Left lung (tissue), 10 donors: ENCODE data around the gene IP6K3. TPM values are rescaled to one million over a fixed set of nuclear protein-coding genes. Genes with fewer than 3 reads are reported as not detected.

ENCODE experiments used
- ATAC-seq: fragments of 200-7000 bp; cut with Tn5 transposase; one replicate; pipeline ENCODE4 v1.9.1; 2020; ENCODE audit warnings: moderate library complexity
- DNase-seq, 4 donors: peaks; one replicate each; pipeline ENCODE4 v3.0.0-alpha.2; 2013 to 2020
- H3K27ac ChIP-seq, 2 donors: fragments of 200-600 bp; sonication (generic) in 1 of 2; one replicate each; pipeline versions ENCODE4 v1.5.0 to v1.8.0; 2020 to 2021
- H3K27me3 ChIP-seq, 2 donors: fragments of 200-600 bp; sonication (generic) in 1 of 2; one replicate each; pipeline versions ENCODE4 v1.5.0 to v1.8.0; 2020 to 2021
- H3K36me3 ChIP-seq, 2 donors: fragments of 200-600 bp; sonication (generic) in 1 of 2; one replicate each; pipeline versions ENCODE4 v1.5.0 to v1.8.0; 2020 to 2021
- H3K4me1 ChIP-seq, 2 donors: fragments of 200-600 bp; one replicate each; pipeline ENCODE4 v1.8.0; 2021
- H3K4me3 ChIP-seq, 2 donors: fragments of 200-600 bp; sonication (generic) in 1 of 2; one replicate each; pipeline versions ENCODE4 v1.5.0 to v1.8.0; 2020 to 2021; ENCODE audit warnings: mild to moderate bottlenecking in 1 of 2
- H3K9me3 ChIP-seq, 2 donors: fragments of 200-600 bp; sonication (generic) in 1 of 2; one replicate each; pipeline versions ENCODE4 v1.5.0 to v1.8.0; 2020 to 2021
- intact Hi-C, 2 donors: fragments of 100-400 bp; cut with DNase I; formaldehyde crosslinking; loops; one replicate each; pipeline versions ENCODE4 v1.11.2 to v1.14.2; 2022
- polyA plus RNA-seq, 6 donors: library from polyadenylated mRNA; unstranded; fragments of 120-200 nt; gene quantifications; one replicate each; pipeline ENCODE4 v1.2.1, GENCODE V29; 2013; ENCODE audit not compliant: insufficient read length in 6 of 6
- total RNA-seq, 2 donors: library from RNA; stranded (reverse); fragmentation: NEBNext Ultra II Directional; extraction: Animal tissue kit (Norgen Biotek cat#: 25700); gene quantifications; one replicate each; pipeline ENCODE4 v1.2.1, GENCODE V29; 2021
- TF ChIP-seq, protein P1 (sequence below), 2 donors: fragments of 200-600 bp; sonication (generic) in 1 of 2; IDR thresholded peaks; one replicate each; pipeline versions ENCODE4 v1.5.0 to v1.8.0; 2021; ENCODE audit warnings: antibody characterized with exemption in 2 of 2
- donor health status: DM: no; HTN: yes; CAD: no.
- donor health status: DM: no; HTN: no; CAD: no.

Gene IP6K3
- total and polyA plus RNA-seq, 8 donors: 0.87 to 5.4 (median 3.3) TPM

DNA sequence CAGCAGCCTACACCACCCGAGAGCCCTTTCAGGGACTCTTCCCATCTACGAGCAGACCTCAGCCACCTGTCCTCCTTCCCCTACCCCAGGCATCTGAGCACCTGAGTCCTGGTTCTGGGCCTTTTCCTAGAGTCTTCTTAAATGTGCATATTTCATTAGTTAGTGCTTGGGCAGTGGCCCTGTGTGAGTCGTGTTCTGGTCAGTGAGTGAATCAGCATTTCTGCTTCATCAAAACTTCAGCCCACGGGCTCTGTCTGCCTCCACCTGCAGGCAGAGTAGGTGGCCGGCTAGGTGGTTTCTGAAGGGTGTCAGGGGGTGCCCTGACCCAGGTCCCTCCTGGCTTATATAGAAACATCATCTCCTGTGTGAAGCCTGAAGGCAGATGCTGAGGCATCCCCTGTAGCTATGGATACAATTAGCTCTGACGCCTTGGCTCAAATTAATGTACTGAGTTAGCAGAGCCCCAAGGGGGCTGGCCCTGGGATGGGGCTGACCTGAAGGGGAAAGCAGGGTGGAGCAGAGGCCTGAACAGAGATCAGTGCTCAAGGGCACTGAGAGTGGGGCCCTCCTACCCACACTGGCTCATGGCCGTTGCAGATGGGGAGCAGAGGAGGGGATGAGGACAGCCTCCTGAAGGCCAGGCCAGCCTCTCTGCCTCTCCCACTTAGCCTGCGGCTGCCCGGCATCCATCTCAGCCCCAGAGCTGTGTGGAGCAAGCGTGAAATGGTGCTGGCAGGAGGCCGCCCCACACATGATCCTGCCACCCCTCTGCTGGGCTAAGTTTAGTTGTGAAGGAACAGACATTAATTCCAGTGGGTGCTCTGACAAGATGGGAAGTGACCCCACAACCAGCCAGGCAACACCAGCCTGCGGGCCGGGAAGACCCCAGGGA lies 13.6 kb downstream of the IP6K3 start:
- TF ChIP-seq, protein P1, sequence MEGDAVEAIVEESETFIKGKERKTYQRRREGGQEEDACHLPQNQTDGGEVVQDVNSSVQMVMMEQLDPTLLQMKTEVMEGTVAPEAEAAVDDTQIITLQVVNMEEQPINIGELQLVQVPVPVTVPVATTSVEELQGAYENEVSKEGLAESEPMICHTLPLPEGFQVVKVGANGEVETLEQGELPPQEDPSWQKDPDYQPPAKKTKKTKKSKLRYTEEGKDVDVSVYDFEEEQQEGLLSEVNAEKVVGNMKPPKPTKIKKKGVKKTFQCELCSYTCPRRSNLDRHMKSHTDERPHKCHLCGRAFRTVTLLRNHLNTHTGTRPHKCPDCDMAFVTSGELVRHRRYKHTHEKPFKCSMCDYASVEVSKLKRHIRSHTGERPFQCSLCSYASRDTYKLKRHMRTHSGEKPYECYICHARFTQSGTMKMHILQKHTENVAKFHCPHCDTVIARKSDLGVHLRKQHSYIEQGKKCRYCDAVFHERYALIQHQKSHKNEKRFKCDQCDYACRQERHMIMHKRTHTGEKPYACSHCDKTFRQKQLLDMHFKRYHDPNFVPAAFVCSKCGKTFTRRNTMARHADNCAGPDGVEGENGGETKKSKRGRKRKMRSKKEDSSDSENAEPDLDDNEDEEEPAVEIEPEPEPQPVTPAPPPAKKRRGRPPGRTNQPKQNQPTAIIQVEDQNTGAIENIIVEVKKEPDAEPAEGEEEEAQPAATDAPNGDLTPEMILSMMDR (IDR thresholded peaks at IDR 0.05): no peak
- intact Hi-C loops: no loop called here
- Histone ChIP-seq H3K9me3 (no peaks in the 10 kb centered on the region), H3K36me3 (no peaks in the 10 kb centered on the region), H3K4me3 (no peak overlapping the region), H3K4me1 (no peaks in the 10 kb centered on the region), H3K27me3 (no peaks in the 10 kb centered on the region), H3K27ac (no peak overlapping the region)
- ATAC-seq: no peak
- peak in 1 of 4 donors; percentile 45 for DNase-seq

DNA sequence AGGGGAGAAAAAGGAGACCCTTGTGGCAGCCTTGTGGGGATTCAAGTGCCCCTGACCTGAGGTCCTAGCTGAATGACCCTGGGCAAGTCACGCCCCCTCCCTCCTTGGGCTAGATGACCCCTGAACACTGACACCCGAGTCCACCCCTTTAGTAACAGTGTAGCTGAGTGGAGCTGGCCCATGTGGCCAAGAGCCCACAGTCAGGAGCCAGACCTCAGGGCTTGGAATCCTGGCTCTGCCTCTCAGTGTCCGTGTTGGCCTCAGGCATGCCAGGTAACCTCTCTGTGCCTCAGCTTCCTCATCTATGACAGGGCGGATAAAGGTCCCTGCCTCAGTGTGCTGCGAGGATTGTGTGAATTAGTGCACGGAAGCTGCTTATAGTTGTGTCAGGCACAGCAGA lies 14.3 kb downstream of the IP6K3 start:
- Histone ChIP-seq H3K27ac (no peak overlapping the region), H3K27me3 (no peaks in the 10 kb centered on the region), H3K4me3 (no peak overlapping the region), H3K4me1 (no peaks in the 10 kb centered on the region), H3K9me3 (no peaks in the 10 kb centered on the region), H3K36me3 (no peaks in the 10 kb centered on the region)
- no peak for DNase-seq
- intact Hi-C loops: no loop called here
- TF ChIP-seq, protein P1 (IDR thresholded peaks at IDR 0.05): no peak
- ATAC-seq: no peak

DNA sequence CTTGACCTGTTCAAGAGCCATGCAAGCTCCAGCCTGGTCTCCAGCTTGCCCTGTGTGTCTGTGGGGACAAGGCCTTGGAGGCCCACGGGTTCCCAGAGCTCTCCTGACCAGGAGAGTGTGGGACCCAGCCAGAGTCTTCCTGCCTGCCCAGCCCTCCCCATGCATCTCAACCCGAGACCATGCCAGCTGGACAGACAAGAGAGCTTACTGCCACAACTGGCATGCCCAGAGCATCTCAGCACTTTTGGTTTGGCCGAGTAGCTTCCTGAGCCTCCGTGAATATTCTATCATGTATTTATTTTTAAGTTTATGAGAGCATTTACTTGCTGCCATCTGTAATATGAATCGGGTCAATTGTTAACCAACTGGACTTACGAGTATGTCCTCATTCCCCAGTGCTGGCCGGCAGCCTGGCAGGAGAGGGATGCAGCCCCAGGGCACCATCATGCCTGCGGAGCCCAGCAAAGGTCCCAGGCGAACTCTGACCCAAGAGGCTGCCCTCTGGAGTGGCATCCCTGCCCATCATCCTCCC lies 14.9 kb downstream of the IP6K3 start:
- ATAC-seq (peak; percentile 74), DNase-seq (peak in 1 of 4 donors; percentile 43)
- Histone ChIP-seq H3K4me3 (no peak overlapping the region), H3K4me1 (no peaks in the 10 kb centered on the region), H3K27ac (peak overlapping the region in 1 of 2 donors; percentile 19), H3K36me3 (no peaks in the 10 kb centered on the region), H3K9me3 (no peaks in the 10 kb centered on the region), H3K27me3 (no peaks in the 10 kb centered on the region)
- TF ChIP-seq, protein P1 (IDR thresholded peaks at IDR 0.05): no peak
- intact Hi-C loops: no loop called here

DNA sequence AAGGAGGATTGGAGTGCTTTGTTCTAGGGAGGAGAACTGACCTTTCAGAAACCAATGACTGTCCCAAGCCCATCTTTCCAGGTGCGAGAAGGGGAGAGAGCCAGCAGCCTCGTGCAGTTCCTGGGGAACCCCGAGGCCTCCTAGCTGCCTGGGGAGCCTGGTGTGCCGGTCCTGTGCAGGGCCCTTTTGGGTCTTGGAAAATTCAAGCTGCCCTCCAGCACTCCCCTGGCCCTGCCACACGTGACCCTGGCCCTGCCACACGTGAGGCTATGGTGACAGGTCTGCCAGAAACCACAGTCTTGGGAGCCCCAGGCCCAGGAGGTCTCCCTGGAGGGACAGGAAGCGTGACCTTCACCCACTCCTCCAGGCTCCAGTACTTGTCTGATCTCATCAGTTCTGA lies 15.7 kb downstream of the IP6K3 start:
- ATAC-seq (no peak), DNase-seq (no peak)
- Histone ChIP-seq H3K27ac (no peak overlapping the region), H3K27me3 (no peaks in the 10 kb centered on the region), H3K4me3 (no peak overlapping the region), H3K4me1 (no peaks in the 10 kb centered on the region), H3K9me3 (no peaks in the 10 kb centered on the region), H3K36me3 (no peaks in the 10 kb centered on the region)
- TF ChIP-seq, protein P1 (IDR thresholded peaks at IDR 0.05): no peak
- intact Hi-C loops: no loop called here

DNA sequence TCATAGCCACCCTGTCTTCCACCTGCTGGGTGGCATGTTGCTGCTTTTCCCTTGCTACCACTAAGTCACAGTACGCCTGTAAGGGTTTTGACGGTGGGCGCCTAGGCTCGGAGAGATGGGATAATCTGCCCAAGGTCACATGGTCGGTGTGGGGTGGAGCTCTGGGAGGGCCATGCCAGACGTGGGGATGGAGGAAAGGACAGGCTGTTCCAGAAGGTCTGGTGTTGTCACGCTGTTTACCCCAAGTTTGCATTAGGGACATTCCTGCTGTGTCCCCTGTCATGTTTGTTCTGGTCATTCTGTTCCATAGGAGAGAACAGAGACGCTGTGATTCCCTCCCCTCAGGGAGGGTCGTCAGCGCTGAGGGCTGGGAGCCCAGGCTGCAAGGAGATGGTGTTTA lies 16.1 kb downstream of the IP6K3 start:
- Histone ChIP-seq H3K27me3 (no peaks in the 10 kb centered on the region), H3K36me3 (no peaks in the 10 kb centered on the region), H3K9me3 (no peaks in the 10 kb centered on the region), H3K4me1 (no peaks in the 10 kb centered on the region), H3K4me3 (no peak overlapping the region), H3K27ac (no peak overlapping the region)
- ATAC-seq: no peak
- TF ChIP-seq, protein P1 (IDR thresholded peaks at IDR 0.05): no peak
- intact Hi-C loops: no loop called here
- no peak for DNase-seq
